ENCODE data around the gene PRKCI. TPM values are rescaled to one million over a fixed set of nuclear protein-coding genes. Genes with fewer than 3 reads are reported as not detected.
A peak's percentile ranks its signal among the peaks of the same experiment; 100 is the strongest.

Gene PRKCI
- polyA plus RNA-seq, 3 donors: 5.1 to 15.4 (median 11.6) TPM

DNA sequence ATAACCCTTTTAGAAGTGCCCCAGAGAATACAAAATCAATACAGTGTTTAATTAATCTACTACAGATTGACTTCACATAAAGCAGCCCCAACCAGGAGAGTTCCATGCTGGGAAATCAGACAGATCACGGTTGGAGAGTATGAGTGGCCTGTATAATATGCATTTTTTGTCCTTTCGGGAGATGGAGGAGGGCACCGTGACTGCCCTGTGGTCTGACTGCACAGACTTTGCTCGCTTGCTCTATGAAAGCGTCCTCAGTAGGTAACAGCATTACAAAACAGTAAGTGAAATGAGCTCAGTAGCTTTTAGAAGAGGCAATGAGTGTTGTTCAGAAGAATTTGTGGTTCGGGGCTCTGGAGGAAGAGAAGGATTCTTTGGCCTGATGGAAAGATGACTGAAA, 101.1 kb downstream of the PRKCI start:
- H3K36me3 Mint-ChIP-seq: no peaks in the 10 kb centered on the region
- no peak for DNase-seq
- H3K9me3 Mint-ChIP-seq: peaks cover 3 to 13% (median 7%) of the 10 kb centered on the region in 7 donors
- H3K9me3 ChIP-seq (replicated peaks in 1 of 2; ENCODE audit: control insufficient read depth in 1 of 2, insufficient read depth in 1 of 2, low read length in 2 of 2): peaks cover 0 to 8% of the 10 kb centered on the region in 2 donors
- intact Hi-C loops (cut with micrococcal nuclease): no loop called here
- peaks cover 0 to 3% (median 0%) of the 10 kb centered on the region in 3 donors for H3K27me3 Mint-ChIP-seq (ENCODE audit: low read depth in 3 of 3)
- H3K79me2 ChIP-seq (ENCODE audit: insufficient read depth, low read length): no peaks in the 10 kb centered on the region
- H3K4me1 ChIP-seq (ENCODE audit: control insufficient read depth in 1 of 2, insufficient read depth in 2 of 2, low read length in 2 of 2): peaks cover 17 to 22% of the 10 kb centered on the region in 2 donors
- no peak overlapping the region for H3K4me3 Mint-ChIP-seq
- no peak overlapping the region for H3K9ac ChIP-seq (ENCODE audit: insufficient read depth, low read length, poor library complexity, severe bottlenecking)
- no peak overlapping the region for H3K4me2 ChIP-seq (replicated peaks; ENCODE audit: extremely low read depth, low read length, poor library complexity, severe bottlenecking)
- H3K4me3 ChIP-seq (replicated peaks in 1 of 3; ENCODE audit: low read depth in 2 of 3, low read length in 3 of 3): no peak overlapping the region
- H4K20me1 ChIP-seq (ENCODE audit: insufficient read depth, low read length): no peaks in the 10 kb centered on the region
- 100% methylated on average over 5 of the region's 6 CpGs for WGBS (ENCODE audit: insufficient coverage)
- H3K27ac ChIP-seq (ENCODE audit: low read depth in 1 of 2, low read length in 2 of 2): no peak overlapping the region
- no peaks in the 10 kb centered on the region for H3K36me3 ChIP-seq (replicated peaks in 1 of 2; ENCODE audit: control insufficient read depth in 1 of 2, insufficient read depth in 2 of 2, low read length in 2 of 2)
- H3K27me3 ChIP-seq (ENCODE audit: control insufficient read depth in 2 of 2, insufficient read depth in 2 of 2, low read length in 2 of 2): no peaks in the 10 kb centered on the region
- H3K4me1 Mint-ChIP-seq: peaks cover 16% of the 10 kb centered on the region
- no peak overlapping the region for H3K27ac Mint-ChIP-seq
- TF ChIP-seq CTCF (IDR thresholded peaks at IDR 0.05): no peak
- peak overlapping the region; percentile 6 for H2AFZ ChIP-seq (ENCODE audit: insufficient read depth, low read depth, low read length, poor library complexity, severe bottlenecking)

- TF ChIP-seq CTCF (IDR thresholded peaks at IDR 0.05): no peak
- no peaks in the 10 kb centered on the region for H3K36me3 ChIP-seq (replicated peaks in 1 of 2; ENCODE audit: control insufficient read depth in 1 of 2, insufficient read depth in 2 of 2, low read length in 2 of 2)
- intact Hi-C loops (cut with micrococcal nuclease): no loop called here
- no peaks in the 10 kb centered on the region for H3K79me2 ChIP-seq (ENCODE audit: insufficient read depth, low read length)
- H4K20me1 ChIP-seq (ENCODE audit: insufficient read depth, low read length): no peaks in the 10 kb centered on the region
- no peak overlapping the region for H3K4me3 ChIP-seq (replicated peaks in 1 of 3; ENCODE audit: low read depth in 2 of 3, low read length in 3 of 3)
- no peak for DNase-seq
- no CpG with 5 or more reads among the region's 3 CpGs for WGBS (ENCODE audit: insufficient coverage)
- H3K27me3 ChIP-seq (ENCODE audit: control insufficient read depth in 2 of 2, insufficient read depth in 2 of 2, low read length in 2 of 2): no peaks in the 10 kb centered on the region
- H3K27ac ChIP-seq (ENCODE audit: low read depth in 1 of 2, low read length in 2 of 2): no peak overlapping the region
- H2AFZ ChIP-seq (ENCODE audit: insufficient read depth, low read depth, low read length, poor library complexity, severe bottlenecking): no peak overlapping the region
- Mint-ChIP-seq H3K4me1 (peaks cover 16% of the 10 kb centered on the region), H3K27ac (no peak overlapping the region), H3K27me3 (ENCODE audit: low read depth in 3 of 3) (peaks cover 0 to 3% (median 0%) of the 10 kb centered on the region in 3 donors), H3K4me3 (no peak overlapping the region), H3K36me3 (no peaks in the 10 kb centered on the region), H3K9me3 (peaks cover 4 to 13% (median 5%) of the 10 kb centered on the region in 7 donors)
- H3K9ac ChIP-seq (ENCODE audit: insufficient read depth, low read length, poor library complexity, severe bottlenecking): no peak overlapping the region
- peaks cover 0 to 8% of the 10 kb centered on the region in 2 donors for H3K9me3 ChIP-seq (replicated peaks in 1 of 2; ENCODE audit: control insufficient read depth in 1 of 2, insufficient read depth in 1 of 2, low read length in 2 of 2)
- peaks cover 17 to 22% of the 10 kb centered on the region in 2 donors for H3K4me1 ChIP-seq (ENCODE audit: control insufficient read depth in 1 of 2, insufficient read depth in 2 of 2, low read length in 2 of 2)
- H3K4me2 ChIP-seq (replicated peaks; ENCODE audit: extremely low read depth, low read length, poor library complexity, severe bottlenecking): no peak overlapping the region
These were observed 102.7 kb downstream of the PRKCI start for GRCh38 chr3:170324962-170325361.
